ENCODE results near the gene CASS4.

The CASS4 gene

GRCh38 chr20:56411759-56412472 lies at the start of gene CASS4:
Gene CASS4, plus strand, starts transcription at chr20:56412260. Its CDS starts 199 bp downstream, at chr20:56412459.
- H3K4me3 ChIP-seq (ENCODE audit: low read depth, low read length) = peak within 1 kb of the TSS; percentile 57
- peak; percentile 84 for DNase-seq (ENCODE audit: low read depth)
- TF ChIP-seq CTCF (IDR thresholded peaks at IDR 0.05; ENCODE audit: low read depth, low read length) (no peak), MAX (IDR thresholded peaks at IDR 0.05; ENCODE audit: low read depth, low read length) (peak; percentile 76), MYC (IDR thresholded peaks at IDR 0.05; ENCODE audit: low read depth, low read length) (peak; percentile 72; the same call in 1 of the 2 replicates), POLR2A (IDR thresholded peaks at IDR 0.05; ENCODE audit: extremely low read depth, insufficient read length) (no peak)

GRCh38 chr20:56362833-56363413 lies 49.1 kb upstream of the CASS4 start:
- DNase-seq (ENCODE audit: low read depth) = no peak
- TF ChIP-seq MAX (IDR thresholded peaks at IDR 0.05; ENCODE audit: low read depth, low read length) (no peak), CTCF (IDR thresholded peaks at IDR 0.05; ENCODE audit: low read depth, low read length) (no peak), POLR2A (IDR thresholded peaks at IDR 0.05; ENCODE audit: extremely low read depth, insufficient read length) (no peak), MYC (IDR thresholded peaks at IDR 0.05; ENCODE audit: low read depth, low read length) (no peak)
- no peak overlapping the region for H3K4me3 ChIP-seq (ENCODE audit: low read depth, low read length)

GRCh38 chr20:56363491-56363890 lies 48.6 kb upstream of the CASS4 start:
- DNase-seq (ENCODE audit: low read depth) = no peak
- TF ChIP-seq POLR2A (IDR thresholded peaks at IDR 0.05; ENCODE audit: extremely low read depth, insufficient read length) (no peak), MYC (IDR thresholded peaks at IDR 0.05; ENCODE audit: low read depth, low read length) (no peak)
- H3K4me3 ChIP-seq (ENCODE audit: low read depth, low read length) = no peak overlapping the region

- TF ChIP-seq MAX (IDR thresholded peaks at IDR 0.05; ENCODE audit: low read depth, low read length) (no peak), CTCF (IDR thresholded peaks at IDR 0.05; ENCODE audit: low read depth, low read length) (no peak), MYC (IDR thresholded peaks at IDR 0.05; ENCODE audit: low read depth, low read length) (no peak), POLR2A (IDR thresholded peaks at IDR 0.05; ENCODE audit: extremely low read depth, insufficient read length) (no peak)
- no peak overlapping the region for H3K4me3 ChIP-seq (ENCODE audit: low read depth, low read length)
- peak; percentile 39 for DNase-seq (ENCODE audit: low read depth)
Observed at GRCh38 chr20:56368351-56369134, 43.5 kb upstream of the CASS4 start.

- DNase-seq (ENCODE audit: low read depth) = no peak
- no peak overlapping the region for H3K4me3 ChIP-seq (ENCODE audit: low read depth, low read length)
- no peak for TF ChIP-seq POLR2A (IDR thresholded peaks at IDR 0.05; ENCODE audit: extremely low read depth, insufficient read length)
- no peak for TF ChIP-seq MAX (IDR thresholded peaks at IDR 0.05; ENCODE audit: low read depth, low read length)
- no peak for TF ChIP-seq MYC (IDR thresholded peaks at IDR 0.05; ENCODE audit: low read depth, low read length)
- TF ChIP-seq CTCF (IDR thresholded peaks at IDR 0.05; ENCODE audit: low read depth, low read length) = no peak
Observed at GRCh38 chr20:56369179-56369578, 42.9 kb upstream of the CASS4 start.

GRCh38 chr20:56371977-56372376 lies 40.1 kb upstream of the CASS4 start:
- no peak for DNase-seq (ENCODE audit: low read depth)
- H3K4me3 ChIP-seq (ENCODE audit: low read depth, low read length) = no peak overlapping the region
- TF ChIP-seq MAX (IDR thresholded peaks at IDR 0.05; ENCODE audit: low read depth, low read length) = no peak
- TF ChIP-seq POLR2A (IDR thresholded peaks at IDR 0.05; ENCODE audit: extremely low read depth, insufficient read length) = no peak
- no peak for TF ChIP-seq MYC (IDR thresholded peaks at IDR 0.05; ENCODE audit: low read depth, low read length)
- TF ChIP-seq CTCF (IDR thresholded peaks at IDR 0.05; ENCODE audit: low read depth, low read length) = no peak

All from NB4 (cell line).